DMS153 (cell line): Measurements from ENCODE around the gene LASP1NB.
"Not testable (repeated sequence)": the region's sequence is repeated elsewhere in the genome, so short reads cannot be mapped to it uniquely, and the experiment has no call there.

Experiments used
- DNase-seq: peaks from one replicate; lab custom pipeline; 2025; lab: John Stamatoyannopoulos, UW

The LASP1NB gene

DNA sequence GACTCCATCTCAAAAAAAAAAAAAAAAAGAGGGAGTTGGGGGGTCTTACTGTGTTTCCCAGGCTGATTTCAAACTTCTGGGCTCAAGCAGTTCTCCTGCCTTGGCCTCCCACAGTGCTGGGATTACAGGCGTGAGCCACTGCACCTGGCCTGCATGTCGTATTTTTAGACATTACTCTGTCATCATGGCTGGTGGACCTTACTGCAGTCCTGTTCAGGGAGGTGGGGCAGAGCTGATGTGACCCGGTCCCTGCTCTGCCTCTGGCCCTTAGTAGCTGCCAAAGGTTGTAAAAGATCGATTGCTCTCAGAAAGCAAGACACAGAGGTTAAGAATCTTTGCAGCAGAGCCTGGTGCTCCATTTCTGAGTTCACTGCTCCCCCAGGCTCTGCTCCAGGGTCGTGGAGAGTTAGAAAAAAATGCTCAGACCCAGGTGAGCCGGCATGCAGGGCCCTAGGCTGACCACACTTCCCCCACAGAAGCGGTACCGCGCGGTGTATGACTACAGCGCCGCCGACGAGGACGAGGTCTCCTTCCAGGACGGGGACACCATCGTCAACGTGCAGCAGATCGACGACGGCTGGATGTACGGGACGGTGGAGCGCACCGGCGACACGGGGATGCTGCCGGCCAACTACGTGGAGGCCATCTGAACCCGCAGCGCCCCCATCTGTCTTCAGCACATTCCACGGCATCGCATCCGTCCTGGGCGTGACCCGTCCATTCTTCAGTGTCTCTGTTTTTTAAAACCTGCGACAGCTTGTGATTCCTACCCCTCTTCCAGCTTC is 7.1 kb upstream of the LASP1NB start:
- no peak for DNase-seq

DNA sequence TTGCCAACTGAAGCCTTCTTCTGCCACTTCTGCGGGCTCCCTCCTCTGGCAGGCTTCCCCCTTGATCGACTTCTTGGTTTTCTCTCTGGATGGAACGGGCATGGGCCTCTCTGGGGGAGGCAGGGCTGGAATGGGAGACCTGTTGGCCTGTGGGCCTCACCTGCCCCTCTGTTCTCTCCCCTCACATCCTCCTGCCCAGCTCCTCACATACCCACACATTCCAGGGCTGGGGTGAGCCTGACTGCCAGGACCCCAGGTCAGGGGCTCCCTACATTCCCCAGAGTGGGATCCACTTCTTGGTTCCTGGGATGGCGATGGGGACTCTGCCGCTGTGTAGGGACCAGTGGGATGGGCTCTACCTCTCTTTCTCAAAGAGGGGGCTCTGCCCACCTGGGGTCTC is 6.5 kb upstream of the LASP1NB start:
- no peak for DNase-seq

DNA sequence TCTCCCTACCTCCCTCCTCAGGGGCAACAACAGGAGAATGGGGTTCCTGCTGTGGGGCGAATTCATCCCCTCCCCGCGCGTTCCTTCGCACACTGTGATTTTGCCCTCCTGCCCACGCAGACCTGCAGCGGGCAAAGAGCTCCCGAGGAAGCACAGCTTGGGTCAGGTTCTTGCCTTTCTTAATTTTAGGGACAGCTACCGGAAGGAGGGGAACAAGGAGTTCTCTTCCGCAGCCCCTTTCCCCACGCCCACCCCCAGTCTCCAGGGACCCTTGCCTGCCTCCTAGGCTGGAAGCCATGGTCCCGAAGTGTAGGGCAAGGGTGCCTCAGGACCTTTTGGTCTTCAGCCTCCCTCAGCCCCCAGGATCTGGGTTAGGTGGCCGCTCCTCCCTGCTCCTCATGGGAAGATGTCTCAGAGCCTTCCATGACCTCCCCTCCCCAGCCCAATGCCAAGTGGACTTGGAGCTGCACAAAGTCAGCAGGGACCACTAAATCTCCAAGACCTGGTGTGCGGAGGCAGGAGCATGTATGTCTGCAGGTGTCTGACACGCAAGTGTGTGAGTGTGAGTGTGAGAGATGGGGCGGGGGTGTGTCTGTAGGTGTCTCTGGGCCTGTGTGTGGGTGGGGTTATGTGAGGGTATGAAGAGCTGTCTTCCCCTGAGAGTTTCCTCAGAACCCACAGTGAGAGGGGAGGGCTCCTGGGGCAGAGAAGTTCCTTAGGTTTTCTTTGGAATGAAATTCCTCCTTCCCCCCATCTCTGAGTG is 5.9 kb upstream of the LASP1NB start:
- DNase-seq: no peak

DNA sequence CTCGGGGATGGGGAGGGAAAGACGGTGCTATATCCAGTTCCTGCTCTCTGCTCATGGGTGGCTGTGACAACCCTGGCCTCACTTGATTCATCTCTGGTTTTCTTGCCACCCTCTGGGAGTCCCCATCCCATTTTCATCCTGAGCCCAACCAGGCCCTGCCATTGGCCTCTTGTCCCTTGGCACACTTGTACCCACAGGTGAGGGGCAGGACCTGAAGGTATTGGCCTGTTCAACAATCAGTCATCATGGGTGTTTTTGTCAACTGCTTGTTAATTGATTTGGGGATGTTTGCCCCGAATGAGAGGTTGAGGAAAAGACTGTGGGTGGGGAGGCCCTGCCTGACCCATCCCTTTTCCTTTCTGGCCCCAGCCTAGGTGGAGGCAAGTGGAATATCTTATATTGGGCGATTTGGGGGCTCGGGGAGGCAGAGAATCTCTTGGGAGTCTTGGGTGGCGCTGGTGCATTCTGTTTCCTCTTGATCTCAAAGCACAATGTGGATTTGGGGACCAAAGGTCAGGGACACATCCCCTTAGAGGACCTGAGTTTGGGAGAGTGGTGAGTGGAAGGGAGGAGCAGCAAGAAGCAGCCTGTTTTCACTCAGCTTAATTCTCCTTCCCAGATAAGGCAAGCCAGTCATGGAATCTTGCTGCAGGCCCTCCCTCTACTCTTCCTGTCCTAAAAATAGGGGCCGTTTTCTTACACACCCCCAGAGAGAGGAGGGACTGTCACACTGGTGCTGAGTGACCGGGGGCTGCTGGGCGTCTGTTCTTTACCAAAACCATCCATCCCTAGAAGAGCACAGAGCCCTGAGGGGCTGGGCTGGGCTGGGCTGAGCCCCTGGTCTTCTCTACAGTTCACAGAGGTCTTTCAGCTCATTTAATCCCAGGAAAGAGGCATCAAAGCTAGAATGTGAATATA is 4.8 kb upstream of the LASP1NB start:
- no peak for DNase-seq

DNA sequence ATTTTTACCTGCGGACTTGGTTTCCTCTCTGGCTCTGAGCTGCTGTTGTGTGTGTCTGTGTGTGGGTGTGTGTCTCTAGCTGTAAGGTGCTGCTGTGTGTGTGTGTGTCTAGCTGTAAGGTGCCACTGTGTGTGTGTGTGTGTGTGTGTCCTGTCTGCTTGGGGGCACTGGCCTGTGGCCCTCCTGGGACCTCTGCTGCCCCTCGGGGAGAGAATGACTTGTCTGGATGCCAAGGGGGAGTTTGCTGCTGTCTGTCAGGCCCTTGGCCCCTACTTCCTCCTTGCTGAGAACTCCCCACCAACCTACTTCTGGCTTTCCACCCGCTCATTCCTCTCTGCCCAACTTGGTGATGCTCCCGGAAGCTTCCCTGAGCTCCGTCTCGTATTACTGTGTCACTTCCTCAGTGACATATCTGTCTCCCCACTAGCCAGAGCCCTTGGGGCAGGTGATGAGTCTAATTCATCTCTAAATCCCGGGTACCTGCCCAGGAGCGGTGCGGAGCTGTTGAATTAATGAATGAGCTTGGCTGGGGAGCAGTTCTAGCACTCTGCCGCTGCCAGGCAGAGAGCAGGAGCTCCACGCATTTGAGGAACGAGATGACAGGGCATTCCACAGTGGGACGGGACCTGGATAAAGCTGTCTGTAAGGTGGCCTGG is 3.5 kb upstream of the LASP1NB start:
- DNase-seq: no peak

DNA sequence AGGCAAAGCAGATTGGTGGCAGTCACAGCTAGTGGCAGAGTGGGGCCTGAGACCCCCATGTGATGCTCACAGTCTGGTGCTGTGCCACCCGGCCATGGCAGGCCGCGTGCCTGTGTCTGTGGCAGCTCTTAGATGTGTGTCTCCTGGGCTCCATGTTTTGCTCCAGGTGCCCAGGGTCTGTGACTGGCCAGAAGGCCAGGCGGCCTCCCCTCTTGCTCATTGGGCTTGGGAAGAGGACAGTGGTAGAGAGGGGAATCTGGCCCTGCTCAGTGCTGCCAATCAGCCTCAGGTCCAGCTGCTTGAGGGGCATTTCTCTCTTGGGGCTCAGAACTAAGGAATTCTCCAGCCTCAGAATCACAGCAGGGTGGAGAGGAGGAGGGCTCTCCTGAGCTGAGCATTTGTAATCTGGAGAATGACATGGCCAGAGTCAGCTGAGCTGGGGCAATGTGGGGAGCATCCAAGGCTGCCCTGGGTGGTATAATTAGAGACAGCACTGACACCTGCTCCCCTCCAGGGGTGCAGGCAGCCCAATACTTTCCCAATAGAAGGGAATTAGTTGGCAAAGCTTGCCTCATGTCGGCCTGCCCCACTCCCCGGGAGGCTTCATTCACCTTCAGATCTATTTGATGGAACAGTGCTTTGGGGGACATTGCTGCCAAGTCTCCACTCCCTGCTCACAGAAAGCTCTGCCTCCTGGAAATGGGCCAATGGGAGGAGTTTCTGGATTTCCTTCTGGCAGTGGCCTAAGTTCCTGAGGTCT is 2.7 kb upstream of the LASP1NB start:
- DNase-seq: no peak

DNA sequence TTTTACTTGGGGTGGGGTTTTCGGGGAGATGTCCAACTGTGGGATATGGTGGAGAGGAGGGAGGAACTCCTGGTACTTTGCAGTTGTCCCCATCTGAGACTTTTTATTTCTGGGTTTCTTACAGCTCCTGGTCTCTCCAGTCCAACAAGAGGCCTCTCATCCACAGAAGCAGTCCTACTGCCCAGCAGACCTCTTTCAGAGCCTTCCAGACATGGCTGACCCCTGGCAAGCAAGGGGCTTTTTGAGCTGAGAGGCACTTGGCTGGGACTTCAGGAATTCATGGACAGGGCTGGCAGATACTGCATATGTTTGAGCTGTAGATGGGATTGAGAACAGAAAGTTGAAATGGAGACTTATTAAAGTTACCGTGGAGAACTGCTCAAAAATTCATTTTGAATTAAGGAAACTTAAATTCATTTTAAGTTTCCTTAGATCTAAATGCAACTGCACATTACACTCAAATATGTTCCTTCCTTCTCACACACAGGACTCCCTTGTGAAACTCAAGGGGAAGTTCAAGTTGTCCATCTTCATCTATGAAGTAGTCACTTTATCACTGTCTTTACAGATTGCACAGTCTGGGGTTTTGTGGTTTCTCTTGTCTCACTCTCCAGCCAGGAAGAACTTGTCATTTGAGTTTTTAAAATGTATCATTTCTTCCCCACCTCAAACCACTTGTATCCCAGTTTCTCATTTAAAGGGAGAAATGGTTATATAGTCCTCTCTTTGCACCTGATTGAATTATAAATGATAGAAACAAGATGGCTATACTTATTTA is 1.1 kb downstream of the LASP1NB start:
- no peak for DNase-seq

DNA sequence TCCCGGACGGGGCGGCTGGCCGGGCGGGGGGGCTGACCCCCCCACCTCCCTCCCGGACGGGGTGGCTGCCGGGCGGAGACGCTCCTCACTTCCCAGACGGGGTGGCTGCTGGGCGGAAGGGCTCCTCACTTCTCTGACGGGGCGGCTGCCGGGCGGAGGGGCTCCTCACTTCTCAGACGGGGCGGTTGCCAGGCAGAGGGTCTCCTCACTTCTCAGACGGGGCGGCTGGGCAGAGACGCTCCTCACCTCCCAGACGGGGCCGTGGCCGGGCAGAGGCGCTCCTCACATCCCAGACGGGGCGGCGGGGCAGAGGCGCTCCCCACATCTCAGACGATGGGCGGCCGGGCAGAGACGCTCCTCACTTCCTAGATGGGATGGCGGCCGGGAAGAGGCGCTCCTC is 5.4 kb downstream of the LASP1NB start:
- not testable (repeated sequence) for DNase-seq

DNA sequence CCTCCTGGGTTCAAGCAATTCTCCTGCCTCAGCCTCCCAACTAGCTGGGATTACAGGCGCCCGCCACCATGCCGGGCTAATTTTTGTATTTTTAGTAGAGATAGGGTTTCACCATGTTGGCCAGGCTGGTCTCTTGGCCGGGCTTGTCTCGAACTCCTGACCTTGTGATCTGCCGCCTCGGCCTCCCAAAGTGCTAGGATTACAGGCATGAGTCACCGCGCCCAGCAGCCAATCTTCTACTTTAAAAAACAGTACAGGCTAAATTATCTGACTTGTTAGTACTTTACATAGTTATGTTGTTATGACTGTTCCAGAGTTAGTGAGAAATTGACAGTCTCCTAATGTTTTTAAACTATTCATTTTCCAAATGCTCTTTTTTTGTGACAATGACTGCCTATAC is 8.5 kb downstream of the LASP1NB start:
- not testable (repeated sequence) for DNase-seq

DNA sequence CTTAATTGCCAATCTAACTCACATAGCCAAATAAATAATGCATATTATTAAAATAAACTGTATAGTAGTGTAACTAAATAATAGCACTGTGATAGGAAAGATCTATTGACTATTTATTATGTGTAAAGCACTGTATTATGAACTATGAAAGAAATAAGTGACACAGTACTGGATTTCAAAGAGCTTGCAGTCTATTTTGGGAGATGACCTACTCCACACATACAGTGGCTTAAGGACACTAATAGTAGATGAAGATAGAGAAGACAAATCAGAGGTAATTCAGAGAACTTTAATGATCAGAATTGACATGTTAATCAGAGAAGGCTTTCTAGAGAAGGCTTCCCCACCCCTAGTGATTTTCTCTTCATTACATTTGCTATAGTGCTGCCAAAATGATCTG is 14.6 kb downstream of the LASP1NB start:
- no peak for DNase-seq

DNA sequence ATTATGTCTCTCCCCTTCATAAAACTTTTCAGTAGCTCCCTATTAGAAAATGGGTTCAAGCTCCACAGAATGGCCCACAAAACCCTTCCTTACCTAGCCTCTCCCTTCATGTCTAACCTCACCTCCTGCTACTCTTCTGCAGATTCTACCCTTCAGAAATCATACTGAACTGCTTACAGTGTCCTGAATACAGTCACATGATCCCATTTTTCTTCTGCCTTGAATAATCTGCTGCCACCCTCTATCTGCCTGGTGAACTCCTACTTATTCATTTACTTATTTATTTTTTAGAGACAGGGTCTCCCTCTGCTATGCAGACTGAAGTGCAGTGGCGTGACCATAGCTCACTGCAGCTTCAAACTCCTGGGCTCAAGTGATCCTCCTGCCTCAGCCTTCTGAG is 15.0 kb downstream of the LASP1NB start:
- DNase-seq: no peak

DNA sequence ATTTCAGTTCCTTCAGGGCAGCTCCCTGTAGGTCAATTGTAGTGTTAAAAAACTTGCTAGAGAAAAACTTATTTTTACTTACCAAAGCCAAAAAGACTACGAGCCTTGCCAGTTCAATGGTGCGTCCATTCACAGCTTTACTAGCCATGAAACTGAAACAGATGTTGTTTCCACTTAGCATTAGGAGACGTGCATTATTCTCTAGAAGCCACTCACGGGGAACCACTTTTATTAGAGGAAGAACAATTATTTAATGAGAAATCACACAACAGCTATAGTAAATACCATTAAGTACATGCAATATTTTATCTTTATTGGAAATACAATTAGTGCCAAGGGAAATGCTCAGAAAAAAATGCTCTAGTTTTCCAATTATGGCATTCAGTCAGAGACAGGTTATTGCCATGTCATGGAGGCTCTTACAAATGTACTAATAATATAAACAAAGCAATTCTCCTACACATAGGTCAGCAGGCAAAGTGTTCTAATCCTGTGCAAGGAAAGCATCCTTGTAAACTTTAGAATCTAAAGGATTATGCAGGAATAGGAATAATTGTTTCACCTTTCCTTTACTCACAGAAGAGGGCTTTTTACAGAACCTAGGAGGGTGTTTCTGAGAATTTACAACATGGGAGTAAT is 17.4 kb downstream of the LASP1NB start:
- DNase-seq: peak; percentile 69

DNA sequence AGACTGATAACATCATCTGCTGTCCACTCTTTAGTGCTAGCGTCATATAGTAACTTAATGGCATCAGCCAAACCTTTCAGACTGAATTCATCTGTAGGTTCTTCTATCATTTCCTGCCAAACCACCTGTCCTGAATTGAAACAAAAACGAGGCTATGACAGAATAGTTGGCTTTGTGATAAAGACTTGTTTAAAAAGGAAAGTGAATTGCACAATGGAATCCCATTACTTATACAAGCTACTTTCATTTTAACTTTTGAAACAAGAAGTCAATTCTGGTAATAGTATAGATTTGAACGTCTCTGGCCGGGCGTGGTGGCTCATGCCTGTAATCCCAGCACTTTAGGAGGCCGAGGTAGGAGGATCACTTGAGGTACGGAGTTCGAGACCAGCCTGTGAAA is 18.2 kb downstream of the LASP1NB start:
- peak; percentile 61 for DNase-seq

DNA sequence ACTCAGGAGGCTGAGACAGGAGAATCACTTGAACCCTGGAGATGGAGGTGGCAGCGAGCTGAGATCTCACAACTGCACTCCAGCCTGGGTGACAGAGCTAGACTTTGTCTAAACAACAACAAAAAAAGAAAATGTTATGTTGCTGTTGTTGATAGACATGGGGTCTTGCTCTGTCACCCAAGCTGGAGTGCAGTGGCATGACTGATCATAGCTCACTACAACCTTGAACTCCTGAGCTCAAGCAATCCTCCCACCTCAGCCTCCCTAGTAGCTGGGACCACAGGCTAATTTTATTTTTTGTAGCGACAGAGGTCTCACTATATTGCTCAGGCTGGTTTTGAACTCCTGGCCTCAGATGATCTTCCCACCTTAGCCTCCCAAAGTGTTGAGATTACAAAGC is 21.8 kb downstream of the LASP1NB start:
- DNase-seq: no peak

DNA sequence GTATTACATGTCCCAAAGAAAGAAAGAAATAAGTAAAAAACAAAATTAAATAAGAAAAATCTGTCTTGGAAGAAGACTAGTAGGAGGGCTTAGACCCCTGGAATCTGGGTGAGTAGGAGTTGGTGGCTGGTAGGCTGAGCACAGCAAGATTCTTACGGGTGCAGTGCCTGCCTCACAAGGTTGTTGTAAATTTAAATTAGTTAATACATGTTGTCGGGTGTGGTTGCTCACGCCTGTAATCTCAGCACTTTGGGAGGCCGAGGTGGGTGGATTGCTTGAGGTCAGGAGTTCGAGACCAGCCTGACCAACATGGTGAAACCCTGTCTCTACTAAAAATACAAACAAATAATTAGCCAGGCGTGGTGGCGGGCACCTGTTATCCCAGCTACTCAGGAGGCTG is 28.4 kb downstream of the LASP1NB start:
- DNase-seq: not testable (repeated sequence)

DNA sequence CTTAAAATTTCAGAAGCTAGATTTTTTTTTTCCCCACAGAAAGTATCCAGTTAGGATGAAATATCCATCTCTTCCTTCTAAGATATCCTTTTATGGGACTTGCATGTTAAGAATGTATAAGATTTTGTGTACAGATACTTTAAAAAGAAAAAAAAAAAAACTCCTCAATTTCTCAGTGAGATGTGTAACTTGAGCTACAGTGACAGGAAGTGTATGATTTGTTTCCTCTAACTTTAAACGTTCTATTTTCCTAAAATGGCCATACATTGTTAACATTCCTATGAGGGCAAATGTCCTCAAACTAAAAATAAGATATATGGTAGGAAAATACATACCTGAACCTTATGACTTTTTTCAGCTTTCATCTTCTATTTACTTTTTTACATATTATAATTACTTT is 32.9 kb downstream of the LASP1NB start:
- DNase-seq: no peak

DNA sequence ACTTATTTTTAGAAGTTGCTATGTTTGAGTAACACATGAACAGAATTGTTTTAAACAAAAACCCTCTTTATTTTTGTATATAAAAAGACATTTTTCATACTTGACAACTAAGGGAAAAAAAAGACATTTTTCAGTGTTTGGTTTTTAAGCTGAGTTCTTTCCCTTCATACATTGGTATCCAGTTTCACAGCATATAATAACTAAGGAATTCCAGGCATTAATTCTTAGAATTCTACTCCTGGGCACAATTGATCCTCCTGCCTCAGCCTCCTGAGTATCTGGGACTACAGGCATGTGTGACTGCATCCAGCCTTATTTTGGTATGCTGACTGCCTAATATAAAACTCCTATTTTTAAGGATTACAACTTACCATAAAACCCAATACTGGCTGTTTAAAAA is 33.3 kb downstream of the LASP1NB start:
- DNase-seq: no peak

DNA sequence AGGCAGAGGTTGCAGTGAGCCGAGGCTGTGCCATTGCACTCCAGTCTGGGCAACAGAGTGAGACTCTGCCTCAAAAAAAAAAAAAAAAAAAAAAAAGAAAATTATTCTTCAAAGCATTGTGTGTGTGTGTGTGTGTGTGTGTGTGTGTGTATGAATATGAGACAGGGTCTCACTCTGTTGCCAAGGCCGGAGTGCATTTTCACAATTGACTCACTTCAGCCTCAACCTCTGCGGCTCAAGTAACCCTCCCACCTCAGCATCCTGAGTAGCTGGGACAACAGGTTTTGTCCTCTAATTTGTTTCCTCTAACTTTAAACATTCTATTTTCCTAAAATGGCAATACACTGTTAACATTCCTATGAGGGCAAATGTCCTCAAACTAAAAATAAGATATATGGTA is 34.1 kb downstream of the LASP1NB start:
- no peak for DNase-seq

DNA sequence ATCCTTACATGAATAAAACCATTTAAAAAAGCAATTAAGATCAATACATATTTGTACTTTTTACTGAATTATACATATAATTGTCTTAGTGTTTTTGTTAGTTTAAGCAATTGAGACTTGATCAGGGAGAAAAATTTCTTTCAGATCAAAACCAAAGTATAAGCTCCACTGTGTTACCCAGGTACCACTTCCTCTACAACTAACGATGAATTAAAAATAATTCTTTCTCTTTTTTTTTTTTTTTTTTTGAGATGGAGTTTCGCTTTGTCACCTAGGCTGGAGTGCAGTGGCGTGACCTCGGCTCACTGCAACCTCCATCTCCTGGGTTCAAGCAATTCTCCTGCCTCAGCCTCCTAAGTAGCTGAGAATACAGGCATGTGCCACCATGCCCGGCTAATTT is 35.0 kb downstream of the LASP1NB start:
- DNase-seq: no peak

DNA sequence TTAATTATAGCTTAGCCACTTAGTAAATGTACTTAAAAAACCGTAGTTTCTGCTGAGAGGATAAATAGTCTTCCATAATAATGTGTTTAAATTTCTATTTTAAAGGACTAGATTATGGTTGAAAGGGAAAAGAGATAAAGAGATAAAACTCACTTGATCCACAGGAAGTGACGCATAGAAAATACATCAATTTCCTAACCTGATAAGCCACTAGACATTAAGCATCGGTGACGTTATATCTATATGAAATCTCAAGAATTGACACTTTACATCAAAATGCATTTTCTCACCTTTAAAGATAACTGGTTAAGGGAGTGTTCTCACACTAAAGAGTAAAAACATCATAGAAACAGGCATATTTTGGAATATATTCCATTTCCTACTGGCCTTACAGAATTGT is 36.0 kb downstream of the LASP1NB start:
- no peak for DNase-seq
